BJ (cell line): ENCODE data around the gene FBXL3. TPM values are rescaled to one million over a fixed set of nuclear protein-coding genes. Genes with fewer than 3 reads are reported as not detected.

ENCODE experiments used
- CTCF ChIA-PET: fragments of 350-600 bp; formaldehyde crosslinking; extraction: SDS; loops from one replicate; lab custom pipeline; 2021; ENCODE audit warnings: antibody characterized with exemption, inconsistent platforms; lab: Yijun Ruan, JAX
- POLR2A ChIA-PET: fragments of 300-600 bp; sonication (Branson Sonifier 250); formaldehyde crosslinking; extraction: SDS; loops from one replicate; lab custom pipeline; 2021; ENCODE audit warnings: antibody characterized with exemption; lab: Charles Lee
- DNase-seq: peaks from one replicate; pipeline ENCODE4 v3.0.0-alpha.2; 2011; ENCODE audit warnings: low read depth
- H3K27me3 ChIP-seq: 2 replicates; pipeline ENCODE4 v1.6.0; 2011; ENCODE audit warnings: low read length; ENCODE audit not compliant: control insufficient read depth, insufficient read depth
- H3K36me3 ChIP-seq: 2 replicates; pipeline ENCODE4 v1.5.1; 2011; ENCODE audit warnings: low read length; ENCODE audit not compliant: control insufficient read depth, insufficient read depth
- H3K4me3 ChIP-seq: 2 replicates; pipeline ENCODE4 v1.5.1; 2011; ENCODE audit warnings: low read depth, mild to moderate bottlenecking, control low read depth, low read length
- polyA plus RNA-seq: library from polyadenylated mRNA; depleted of rRNA; stranded (reverse); fragments of >200 nt; gene quantifications from 2 replicates; pipeline ENCODE4 v1.2.3, GENCODE V29; 2011
- TF ChIP-seq, protein P1 (sequence below): IDR thresholded peaks from 2 replicates; pipeline ENCODE4 v1.5.1; 2011; ENCODE audit warnings: low read depth, mild to moderate bottlenecking, control low read depth, inconsistent platforms, low read length, moderate library complexity; ENCODE audit not compliant: insufficient read depth

The FBXL3 gene
- polyA plus RNA-seq, 1 experiment = 22.0 TPM

DNA sequence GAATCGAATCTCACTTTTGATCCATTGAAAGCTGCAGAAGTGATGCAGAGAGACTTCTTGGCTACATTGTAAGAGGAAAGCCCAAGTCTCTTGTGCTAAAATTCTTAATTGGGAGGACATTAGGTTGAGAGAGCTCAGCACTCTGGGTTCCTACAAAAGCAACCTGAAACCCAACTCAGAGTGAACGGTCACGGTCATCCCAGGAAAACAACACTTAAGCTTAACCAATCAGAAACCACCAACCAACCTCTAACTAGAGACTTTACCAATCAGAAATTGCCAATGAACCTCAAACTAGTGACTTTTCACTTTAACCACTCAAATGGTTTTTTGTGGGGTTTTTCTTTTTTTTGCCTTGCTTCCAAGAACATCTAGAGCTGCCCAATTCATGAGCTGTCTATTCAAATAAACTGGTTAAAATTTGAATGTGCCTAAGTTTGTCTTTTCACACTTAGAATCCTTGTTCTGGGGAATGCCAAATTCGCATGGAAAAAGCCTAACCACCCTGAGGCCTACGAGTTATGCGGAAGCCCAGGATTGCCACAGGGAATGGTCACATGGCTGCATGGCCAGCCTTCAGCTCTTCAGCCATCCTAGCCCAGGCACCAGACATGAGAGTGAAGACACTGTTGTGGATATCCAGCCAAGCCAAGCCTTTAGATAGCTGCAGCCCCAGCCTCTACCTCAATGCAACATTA lies 52.9 kb downstream of the FBXL3 start:
- peaks cover 17% of the 10 kb centered on the region for H3K27me3 ChIP-seq

DNA sequence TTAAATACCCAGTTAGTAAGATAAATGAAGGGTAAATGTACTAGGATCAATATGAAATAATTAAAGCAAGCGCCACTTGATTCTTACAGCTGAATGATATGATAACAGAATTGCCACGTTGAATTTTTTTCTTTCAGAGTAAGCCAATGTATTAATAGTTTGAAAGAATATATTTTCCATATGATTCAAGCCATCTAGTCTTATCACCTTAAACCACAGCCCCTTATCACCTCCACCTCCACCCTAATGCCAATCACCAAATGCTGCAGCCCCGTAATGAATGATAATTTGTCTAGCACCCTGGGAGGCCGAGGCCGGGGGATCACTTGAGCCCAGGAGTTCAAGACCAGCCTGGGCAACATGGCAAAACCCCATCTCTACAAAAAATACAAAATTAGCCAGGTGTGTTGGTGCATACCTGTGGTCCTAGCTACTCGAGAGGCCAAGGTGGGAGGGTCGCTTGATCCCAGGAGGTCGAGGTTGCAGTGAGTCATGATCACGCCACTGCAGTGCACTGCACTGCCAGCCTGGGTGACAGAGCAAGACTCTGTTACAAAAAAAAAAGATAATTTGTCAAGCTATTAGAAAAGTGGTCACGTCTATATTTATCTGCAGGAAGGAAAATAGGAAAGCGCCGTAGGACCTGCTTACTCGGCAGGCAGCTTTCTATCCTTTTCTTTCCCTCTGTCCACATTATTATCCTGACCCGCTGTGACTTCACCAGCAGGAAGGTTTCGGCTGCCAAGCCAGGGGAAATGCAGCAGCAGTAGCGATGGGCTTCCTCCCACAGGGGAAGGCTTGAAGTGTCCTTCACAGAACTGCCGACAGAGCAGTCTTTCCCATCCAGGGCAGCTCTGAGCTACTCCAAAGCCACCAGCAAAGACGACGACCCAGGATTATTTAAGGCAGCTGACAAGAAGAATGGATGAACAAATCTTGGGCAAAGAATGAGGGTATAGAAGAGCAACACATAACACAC lies 54.8 kb downstream of the FBXL3 start:
- ChIA-PET POLR2A (interaction anchor here (0.6 kb wide), 1 partner anchor 19 kb away, joined by 4 read pairs; the partner anchor contains the start of gene CLN5), CTCF (interaction anchor here (0.6 to 3.2 kb wide), 4 partner anchors 8 to 32 kb away, joined by 3 to 27 read pairs (median 4); no protein-coding TSS in a partner anchor)
- H3K36me3 ChIP-seq = no peaks in the 10 kb centered on the region
- no peak for DNase-seq
- no peak overlapping the region for H3K4me3 ChIP-seq
- TF ChIP-seq, protein P1, sequence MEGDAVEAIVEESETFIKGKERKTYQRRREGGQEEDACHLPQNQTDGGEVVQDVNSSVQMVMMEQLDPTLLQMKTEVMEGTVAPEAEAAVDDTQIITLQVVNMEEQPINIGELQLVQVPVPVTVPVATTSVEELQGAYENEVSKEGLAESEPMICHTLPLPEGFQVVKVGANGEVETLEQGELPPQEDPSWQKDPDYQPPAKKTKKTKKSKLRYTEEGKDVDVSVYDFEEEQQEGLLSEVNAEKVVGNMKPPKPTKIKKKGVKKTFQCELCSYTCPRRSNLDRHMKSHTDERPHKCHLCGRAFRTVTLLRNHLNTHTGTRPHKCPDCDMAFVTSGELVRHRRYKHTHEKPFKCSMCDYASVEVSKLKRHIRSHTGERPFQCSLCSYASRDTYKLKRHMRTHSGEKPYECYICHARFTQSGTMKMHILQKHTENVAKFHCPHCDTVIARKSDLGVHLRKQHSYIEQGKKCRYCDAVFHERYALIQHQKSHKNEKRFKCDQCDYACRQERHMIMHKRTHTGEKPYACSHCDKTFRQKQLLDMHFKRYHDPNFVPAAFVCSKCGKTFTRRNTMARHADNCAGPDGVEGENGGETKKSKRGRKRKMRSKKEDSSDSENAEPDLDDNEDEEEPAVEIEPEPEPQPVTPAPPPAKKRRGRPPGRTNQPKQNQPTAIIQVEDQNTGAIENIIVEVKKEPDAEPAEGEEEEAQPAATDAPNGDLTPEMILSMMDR = no peak
- peaks cover 6% of the 10 kb centered on the region for H3K27me3 ChIP-seq

More for the DNA sequence above, 52.9 kb downstream of the FBXL3 start:
- POLR2A ChIA-PET = no interaction called here
- TF ChIP-seq, protein P1 = no peak
- Histone ChIP-seq H3K36me3 (no peaks in the 10 kb centered on the region), H3K4me3 (no peak overlapping the region)
- no peak for DNase-seq
- CTCF ChIA-PET = no interaction called here

DNA sequence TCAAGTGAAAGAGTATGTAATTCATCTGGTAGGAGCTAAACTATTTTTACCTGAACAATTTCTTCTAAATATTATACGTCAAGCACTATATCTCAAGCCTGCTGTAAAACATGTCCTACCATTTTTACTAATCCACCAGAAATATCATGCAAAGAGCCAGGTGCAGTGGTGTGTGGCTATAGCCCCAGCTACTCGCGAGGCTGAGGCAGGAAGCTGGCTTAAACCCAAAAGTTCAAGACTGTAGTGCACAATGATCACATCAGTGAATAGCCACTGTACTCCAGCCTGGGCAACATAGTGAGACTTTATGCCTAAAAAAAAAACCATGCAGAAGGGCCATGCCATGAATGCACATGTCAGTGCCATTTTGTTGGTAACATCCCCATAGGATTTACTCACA lies 55.7 kb downstream of the FBXL3 start:
- DNase-seq = no peak
- H3K36me3 ChIP-seq = no peaks in the 10 kb centered on the region
- ChIA-PET CTCF (interaction anchor here (1.4 to 3.2 kb wide), 3 partner anchors 9 to 31 kb away, joined by 3 to 27 read pairs (median 4); no protein-coding TSS in a partner anchor), POLR2A (no interaction called here)
- peaks cover 6% of the 10 kb centered on the region for H3K27me3 ChIP-seq
- TF ChIP-seq, protein P1 = no peak
- no peak overlapping the region for H3K4me3 ChIP-seq

DNA sequence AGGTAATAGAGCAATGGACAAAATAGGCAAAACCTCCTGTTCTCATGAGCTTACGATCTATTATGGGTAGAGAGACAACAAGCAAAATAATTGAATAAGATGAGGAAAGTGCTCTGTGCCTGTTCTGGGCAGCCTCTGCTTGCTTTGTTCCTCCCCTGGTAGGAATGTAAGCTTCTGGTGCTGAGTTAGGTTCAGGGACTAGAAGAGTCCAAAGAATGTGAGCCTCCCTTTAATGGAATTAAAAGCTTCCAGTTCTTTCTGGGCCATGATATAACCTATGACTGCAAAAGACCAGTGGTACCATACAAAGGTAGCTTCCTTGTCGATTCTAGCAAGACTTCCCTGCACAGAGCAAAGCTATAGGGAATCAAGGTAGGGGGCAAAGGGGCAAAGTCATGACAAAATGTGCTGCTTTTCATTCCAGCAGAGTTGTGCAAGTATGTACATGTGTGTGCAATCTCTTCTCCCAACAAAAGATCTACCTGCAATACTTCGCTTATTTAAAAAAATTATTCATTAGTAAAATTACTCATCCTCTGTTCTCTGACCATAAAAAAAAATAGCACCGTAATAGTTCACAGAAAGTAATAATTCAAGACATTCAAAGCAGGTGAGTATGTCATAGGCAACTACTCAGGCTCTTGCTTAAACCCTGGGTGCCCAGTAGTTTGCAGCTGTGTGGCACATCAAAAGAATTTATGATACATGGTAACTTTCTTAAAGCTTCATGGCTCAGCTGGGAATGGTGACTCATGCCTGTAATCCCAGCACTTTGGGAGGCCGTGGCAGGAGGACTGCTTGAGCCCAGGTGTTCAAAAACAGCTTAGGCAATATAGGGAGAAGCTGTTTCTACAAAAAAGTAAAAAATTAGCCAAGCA lies 57.2 kb downstream of the FBXL3 start:
- CTCF ChIA-PET = interaction anchor here (0.6 to 3.2 kb wide), 2 partner anchors 10 to 578 kb away, joined by 3 to 27 read pairs; no protein-coding TSS in a partner anchor
- POLR2A ChIA-PET = interaction anchor here (0.7 kb wide), 1 partner anchor 16 kb away, joined by 10 read pairs; no protein-coding TSS in a partner anchor
- TF ChIP-seq, protein P1 = no peak
- Histone ChIP-seq H3K36me3 (no peaks in the 10 kb centered on the region), H3K27me3 (peaks cover 6% of the 10 kb centered on the region), H3K4me3 (no peak overlapping the region)
- DNase-seq = no peak
